ENCODE measurements around the gene TRIB2. TPM values are rescaled to one million over a fixed set of nuclear protein-coding genes. Genes with fewer than 3 reads are reported as not detected.

The TRIB2 gene
- polyA plus RNA-seq, 4 donors = 173 to 219 (median 198) TPM

GRCh38 chr2:12770300-12770968 lies 53.7 kb downstream of the TRIB2 start:
- no peak for DNase-seq (ENCODE audit: low read depth in 4 of 4, low spot score in 2 of 4)

DNA sequence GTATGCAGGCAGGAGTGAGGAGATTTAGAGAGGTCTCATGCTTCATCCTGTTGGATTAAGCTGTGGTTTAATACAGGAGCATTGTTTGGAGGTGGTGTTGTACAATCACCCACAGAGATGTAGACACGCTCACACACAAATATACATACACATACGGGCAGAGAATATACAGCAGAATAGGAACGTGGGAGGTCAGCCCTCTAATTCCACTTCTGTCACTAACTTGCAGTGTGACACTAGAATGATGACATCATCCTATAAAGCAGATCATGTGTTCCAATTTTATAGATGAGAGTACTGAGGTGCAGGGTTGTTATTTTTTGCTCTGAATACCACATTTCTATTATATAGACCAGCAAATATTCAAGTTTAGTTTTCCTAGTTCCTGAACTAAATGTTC lies 54.4 kb downstream of the TRIB2 start:
- DNase-seq (ENCODE audit: low read depth in 4 of 4, low spot score in 2 of 4) = no peak

- DNase-seq (ENCODE audit: low read depth in 4 of 4, low spot score in 2 of 4) = no peak
These were observed 57.1 kb downstream of the TRIB2 start for GRCh38 chr2:12773586-12774394.

GRCh38 chr2:12774395-12774727 lies 57.6 kb downstream of the TRIB2 start:
- DNase-seq (ENCODE audit: low read depth in 4 of 4, low spot score in 2 of 4) = peak in 2 of 4 donors; percentile 37 to 75

DNA sequence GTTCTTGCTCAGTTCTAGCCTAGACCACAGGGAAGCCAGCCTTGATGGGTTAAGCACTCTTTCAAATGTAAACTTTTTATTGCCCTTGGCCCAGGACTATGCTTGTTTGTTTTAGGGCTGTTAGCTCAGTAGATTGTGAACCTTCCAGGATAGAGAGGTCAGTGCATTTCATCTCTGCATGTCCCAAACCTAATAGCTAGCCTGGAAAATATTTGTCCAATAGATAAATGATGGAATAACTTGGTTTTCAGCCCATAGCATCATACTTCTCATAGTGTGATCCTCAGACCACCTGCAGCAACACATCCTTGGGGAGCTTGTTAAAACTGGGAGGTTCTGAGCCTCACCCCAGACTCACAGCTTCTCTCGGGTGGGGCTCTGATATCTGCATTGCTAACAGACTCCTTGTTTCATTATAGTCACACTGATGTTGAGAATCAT lies 59.8 kb downstream of the TRIB2 start:
- DNase-seq (ENCODE audit: low read depth in 4 of 4, low spot score in 2 of 4) = no peak

- no peak for DNase-seq (ENCODE audit: low read depth in 4 of 4, low spot score in 2 of 4)
These were observed 61.6 kb downstream of the TRIB2 start for GRCh38 chr2:12778369-12778768.

DNA sequence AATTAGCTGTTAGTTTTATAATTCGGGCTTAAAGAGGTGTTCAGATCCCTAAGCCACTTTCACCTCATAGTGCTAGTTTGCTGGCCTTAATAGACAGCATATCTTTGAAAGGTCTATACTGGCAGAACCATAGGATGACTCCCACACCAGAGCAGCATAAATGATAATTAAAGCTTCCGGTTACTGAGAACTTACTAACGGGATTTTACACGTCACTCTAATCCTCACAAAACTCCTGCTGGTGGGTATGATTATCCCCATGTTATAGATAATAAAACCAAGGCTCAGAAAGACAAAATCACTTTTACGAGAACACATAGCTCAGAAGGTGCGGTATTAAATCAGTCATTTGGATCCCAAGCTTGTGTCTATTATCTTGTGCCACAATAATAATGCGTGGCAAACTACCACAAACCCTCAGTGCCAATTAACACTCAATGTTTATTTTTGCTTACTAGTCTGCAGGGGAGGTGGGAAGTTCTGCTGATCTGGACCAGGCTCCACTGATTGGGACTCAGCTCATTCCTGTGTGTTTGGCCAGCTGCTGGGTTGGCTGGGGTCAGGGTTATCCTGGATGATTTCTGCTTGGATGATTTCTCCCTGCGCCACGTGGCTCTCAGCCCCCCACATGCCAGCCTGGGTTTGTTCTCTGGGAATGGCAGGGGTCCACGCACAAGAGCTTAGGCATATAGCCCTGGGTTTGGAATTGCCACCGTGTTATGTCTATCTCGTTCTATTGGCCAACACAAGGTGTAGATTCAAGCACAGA lies 62.3 kb downstream of the TRIB2 start:
- DNase-seq (ENCODE audit: low read depth in 4 of 4, low spot score in 2 of 4) = no peak

GRCh38 chr2:12781329-12781728 lies 64.6 kb downstream of the TRIB2 start:
- no peak for DNase-seq (ENCODE audit: low read depth in 4 of 4, low spot score in 2 of 4)

- no peak for DNase-seq (ENCODE audit: low read depth in 4 of 4, low spot score in 2 of 4)
These were observed 71.4 kb downstream of the TRIB2 start for GRCh38 chr2:12787891-12788801.

DNA sequence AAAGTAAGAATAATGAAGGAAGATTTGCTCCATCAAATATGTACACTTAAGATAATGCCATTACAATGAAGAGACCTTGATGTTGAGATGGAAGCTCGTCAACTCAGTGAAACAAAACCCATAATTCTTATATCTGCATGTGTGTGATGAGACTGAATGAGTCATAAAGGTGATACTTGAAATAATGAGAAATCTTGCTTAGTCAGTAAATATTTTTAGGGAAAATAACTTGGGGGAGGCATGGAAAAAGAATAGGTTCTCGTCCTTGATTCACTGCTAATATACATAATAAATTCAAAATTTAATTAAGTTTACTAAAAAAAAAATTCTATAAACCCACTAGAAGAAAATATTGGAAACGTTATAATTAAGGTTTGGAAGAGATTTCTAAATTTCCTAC lies 75.2 kb downstream of the TRIB2 start:
- no peak for DNase-seq (ENCODE audit: low read depth in 4 of 4, low spot score in 2 of 4)
